IPS-18a (cell line): ENCODE measurements around the gene SNX8.
A peak's percentile ranks its signal among the peaks of the same experiment; 100 is the strongest.
"Not testable (repeated sequence)": the region's sequence is repeated elsewhere in the genome, so short reads cannot be mapped to it uniquely, and the experiment has no call there.

ENCODE experiments used
- H3K27ac ChIP-seq: one replicate; pipeline ENCODE4 v1.5.1; 2013; ENCODE audit warnings: low read length
- H3K27me3 ChIP-seq: one replicate; pipeline ENCODE4 v1.6.1; 2013; ENCODE audit warnings: mild to moderate bottlenecking, low read length; ENCODE audit not compliant: control insufficient read depth, insufficient read depth
- H3K36me3 ChIP-seq: one replicate; pipeline ENCODE4 v1.6.1; 2013; ENCODE audit warnings: low read depth, low read length; ENCODE audit not compliant: control insufficient read depth
- H3K4me1 ChIP-seq: one replicate; pipeline ENCODE4 v1.6.1; 2013; ENCODE audit warnings: low read depth, low read length; ENCODE audit not compliant: control insufficient read depth
- H3K4me3 ChIP-seq: one replicate; pipeline ENCODE4 v1.5.1; 2013; ENCODE audit warnings: low read length
- H3K9ac ChIP-seq: one replicate; pipeline ENCODE4 v1.6.1; 2013; ENCODE audit warnings: mild to moderate bottlenecking, low read length, moderate library complexity
- H3K9me3 ChIP-seq: one replicate; pipeline ENCODE4 v1.6.1; 2013; ENCODE audit warnings: low read depth, low read length; ENCODE audit not compliant: control insufficient read depth

The SNX8 gene

DNA sequence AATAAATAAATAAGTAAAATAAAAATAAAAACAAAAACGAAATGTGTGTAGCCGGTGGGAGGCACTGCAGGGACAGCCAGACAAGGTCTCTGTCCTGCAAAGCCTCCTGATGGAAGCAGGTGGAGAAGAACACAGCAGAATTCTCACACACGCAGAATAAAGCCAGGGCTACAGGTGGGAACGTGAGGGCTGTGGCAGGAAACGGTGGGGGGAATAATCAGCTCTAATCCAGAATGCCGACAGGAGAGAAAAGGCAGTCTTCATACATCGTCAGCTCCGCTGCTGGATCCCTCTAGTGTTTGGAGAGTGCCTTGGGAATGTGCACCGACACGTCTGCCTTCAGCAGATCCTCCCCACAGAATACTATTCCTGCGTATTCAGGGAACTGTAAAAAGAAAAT lies 6.8 kb upstream of the SNX8 start:
- H3K27me3 ChIP-seq = no peaks in the 10 kb centered on the region
- no peak overlapping the region for H3K9ac ChIP-seq
- H3K27ac ChIP-seq = no peak overlapping the region
- no peaks in the 10 kb centered on the region for H3K4me1 ChIP-seq
- no peaks in the 10 kb centered on the region for H3K9me3 ChIP-seq
- no peak overlapping the region for H3K4me3 ChIP-seq
- no peaks in the 10 kb centered on the region for H3K36me3 ChIP-seq

DNA sequence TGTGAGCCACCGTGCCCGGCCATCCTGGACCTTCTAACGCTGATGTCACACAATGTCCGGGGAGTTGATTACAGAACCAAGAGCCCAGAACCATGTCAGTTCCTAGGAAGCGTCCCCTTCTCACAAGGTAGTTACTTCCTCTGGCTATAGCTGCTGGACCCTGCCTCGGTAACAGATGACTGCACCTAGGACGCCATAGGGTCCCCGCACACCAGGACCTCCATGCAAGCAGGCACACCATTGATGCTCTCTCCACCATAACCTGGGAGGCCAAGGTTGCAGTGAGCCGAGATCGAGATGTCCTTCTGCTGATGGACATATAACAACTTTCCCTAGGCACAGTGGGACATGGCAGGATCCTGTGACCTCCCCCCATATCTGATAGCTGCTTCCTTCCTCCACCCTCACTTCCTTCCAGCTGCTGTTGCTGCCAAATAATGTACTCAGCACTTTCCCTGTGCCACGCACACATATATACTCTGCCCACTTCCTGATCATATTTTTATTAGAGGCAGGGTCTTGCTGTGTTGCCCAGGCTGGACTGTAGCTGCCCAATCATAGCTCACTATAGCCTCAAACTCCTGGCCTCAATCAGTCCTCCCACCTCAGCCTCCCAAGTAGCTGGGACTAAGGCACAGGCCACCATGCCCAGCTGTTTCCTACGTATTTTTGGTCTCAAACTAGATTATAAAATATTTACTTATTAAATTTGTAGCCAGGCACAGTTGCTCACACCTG lies 3.5 kb upstream of the SNX8 start:
- Histone ChIP-seq H3K4me1 (no peaks in the 10 kb centered on the region), H3K36me3 (no peaks in the 10 kb centered on the region), H3K27ac (no peak overlapping the region), H3K9ac (no peak overlapping the region), H3K27me3 (no peaks in the 10 kb centered on the region), H3K4me3 (no peak overlapping the region), H3K9me3 (no peaks in the 10 kb centered on the region)

DNA sequence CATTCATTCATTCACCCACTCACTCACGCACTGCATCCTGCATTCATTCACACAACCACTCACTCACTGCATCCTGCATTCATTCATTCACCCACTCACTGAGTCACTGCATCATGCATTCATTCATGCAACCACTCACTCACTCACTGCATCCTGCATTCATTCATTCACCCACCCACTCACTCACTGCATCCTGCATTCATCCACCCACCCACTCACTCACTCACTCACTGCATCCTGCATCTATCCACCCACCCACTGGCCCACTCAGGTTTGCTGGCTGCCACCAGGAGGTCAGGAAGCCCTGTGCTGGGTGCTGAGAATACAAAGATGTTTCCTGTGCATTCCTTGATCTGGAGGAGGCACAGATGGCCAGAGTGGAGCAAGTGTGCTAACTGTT lies 2.3 kb upstream of the SNX8 start:
- H3K4me1 ChIP-seq = no peaks in the 10 kb centered on the region
- H3K27me3 ChIP-seq = no peaks in the 10 kb centered on the region
- no peak overlapping the region for H3K4me3 ChIP-seq
- H3K9me3 ChIP-seq = no peaks in the 10 kb centered on the region
- no peak overlapping the region for H3K9ac ChIP-seq
- no peak overlapping the region for H3K27ac ChIP-seq
- no peaks in the 10 kb centered on the region for H3K36me3 ChIP-seq

DNA sequence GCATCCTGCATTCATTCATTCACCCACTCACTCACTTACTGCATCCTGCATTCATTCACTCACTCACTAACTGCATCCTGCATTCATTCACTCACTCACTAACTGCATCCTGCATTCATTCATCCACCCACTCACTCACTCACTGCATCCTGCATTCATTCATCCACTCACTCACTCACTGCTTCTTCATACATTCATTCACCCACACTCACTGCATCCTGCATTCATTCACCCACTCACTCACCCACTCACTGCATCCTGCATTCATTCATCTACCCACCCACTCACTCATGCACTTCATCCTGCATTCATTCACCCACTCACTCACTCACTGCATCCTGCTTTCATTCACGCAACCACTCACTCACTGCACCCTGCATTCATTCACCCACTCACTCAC lies 1.5 kb upstream of the SNX8 start:
- Histone ChIP-seq H3K9ac (no peak overlapping the region), H3K4me1 (no peaks in the 10 kb centered on the region), H3K27ac (no peak overlapping the region), H3K4me3 (no peak overlapping the region), H3K27me3 (no peaks in the 10 kb centered on the region), H3K9me3 (no peaks in the 10 kb centered on the region), H3K36me3 (no peaks in the 10 kb centered on the region)

DNA sequence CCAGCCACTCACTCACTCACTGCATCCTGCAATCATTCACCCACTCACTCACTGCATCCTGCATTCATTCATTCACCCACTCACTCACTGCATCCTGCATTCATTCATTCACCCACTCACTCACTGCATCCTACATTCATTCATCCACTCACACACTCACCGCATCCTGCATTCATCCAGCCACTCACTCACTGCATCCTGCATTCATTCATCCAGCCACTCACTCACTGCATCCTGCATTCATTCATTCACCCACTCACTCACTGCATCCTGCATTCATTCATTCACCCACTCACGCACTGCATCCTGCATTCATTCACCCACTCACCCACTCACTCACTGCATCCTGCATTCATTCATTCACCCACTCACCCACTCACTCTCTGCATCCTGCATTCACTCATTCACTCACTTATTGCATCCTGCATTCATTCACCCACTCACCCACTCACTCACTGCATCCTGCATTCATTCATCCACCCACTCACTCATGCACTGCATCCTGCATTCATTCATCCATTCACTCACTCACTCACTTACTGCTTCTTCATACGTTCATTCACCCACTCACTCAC lies 802 bp upstream of the SNX8 start:
- not testable (repeated sequence) for H3K27ac ChIP-seq, H3K4me1 ChIP-seq, H3K9ac ChIP-seq, H3K36me3 ChIP-seq, H3K9me3 ChIP-seq, H3K27me3 ChIP-seq
- H3K4me3 ChIP-seq = peak overlapping the region; percentile 23

DNA sequence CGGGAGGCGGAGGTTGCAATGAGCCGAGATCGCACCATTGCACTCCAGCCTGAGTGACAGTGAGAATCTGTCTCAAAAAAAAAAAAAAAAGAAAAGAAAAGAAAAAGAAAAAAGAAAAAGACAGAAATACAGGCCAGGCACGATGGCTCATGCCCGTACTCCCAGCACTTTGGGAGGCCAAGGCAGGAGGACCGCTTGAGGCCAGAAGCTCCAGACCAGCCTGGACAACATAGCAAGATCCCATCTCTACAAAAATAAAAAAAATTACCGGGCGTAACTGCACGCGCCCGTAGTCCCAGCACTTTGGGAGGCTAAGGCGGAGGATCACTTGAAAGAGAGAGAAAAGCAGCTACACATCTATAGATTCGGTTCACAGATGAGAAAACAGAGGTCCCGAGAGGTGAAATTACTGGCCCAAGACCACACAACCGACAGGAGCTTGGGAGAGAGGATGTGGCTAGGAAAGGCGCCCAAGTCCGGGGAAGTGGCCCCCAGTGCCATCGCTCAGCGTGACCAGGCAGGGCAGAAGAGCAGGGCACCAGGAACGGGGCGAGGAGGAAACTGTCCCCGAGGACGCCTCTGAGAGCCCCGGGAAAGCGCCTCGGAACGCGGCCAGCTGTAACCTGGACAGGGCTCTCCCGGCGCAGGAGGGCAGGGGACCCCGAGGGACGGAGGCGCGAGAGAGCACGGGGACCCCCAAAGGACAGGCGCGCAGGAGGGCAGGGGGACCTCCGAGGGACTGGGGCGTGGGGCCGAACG lies 612 bp downstream of the SNX8 start:
- peaks cover 8% of the 10 kb centered on the region for H3K4me1 ChIP-seq
- H3K4me3 ChIP-seq = peak overlapping the region; percentile 75
- no peaks in the 10 kb centered on the region for H3K9me3 ChIP-seq
- H3K36me3 ChIP-seq = no peaks in the 10 kb centered on the region
- H3K9ac ChIP-seq = peak overlapping the region; percentile 65
- no peak overlapping the region for H3K27ac ChIP-seq
- H3K27me3 ChIP-seq = no peaks in the 10 kb centered on the region

DNA sequence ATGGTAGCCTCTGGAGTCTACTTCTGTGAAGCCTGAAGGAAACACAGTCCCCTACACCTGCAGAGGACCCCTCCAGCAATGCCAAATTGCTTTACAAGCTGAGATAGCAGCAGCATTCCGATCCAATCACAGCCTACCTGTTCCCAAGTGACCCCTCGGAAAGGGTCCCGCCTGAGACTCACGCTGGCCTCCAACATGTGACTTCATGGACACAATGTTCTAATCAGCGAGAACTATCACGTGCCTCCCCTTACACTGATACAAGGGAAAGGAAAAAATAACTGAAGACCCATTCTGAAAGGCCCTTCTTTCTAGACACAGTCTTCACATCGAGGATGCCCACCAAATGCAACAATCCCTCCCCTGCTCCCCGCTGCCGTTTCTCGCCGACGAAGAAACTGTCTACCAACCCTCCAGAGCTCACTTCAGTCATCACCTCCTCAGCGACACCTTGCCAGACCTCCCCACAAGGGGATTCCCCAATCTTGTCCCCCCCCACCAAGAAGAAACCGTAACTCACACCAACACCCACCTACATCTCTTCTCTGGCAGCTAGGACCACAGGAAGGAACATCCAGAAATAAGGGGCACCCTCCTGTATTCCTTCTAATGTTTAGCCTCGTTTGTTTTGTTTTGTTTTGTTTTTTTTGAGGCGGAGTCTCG lies 1.8 kb downstream of the SNX8 start:
- H3K36me3 ChIP-seq = no peaks in the 10 kb centered on the region
- H3K4me1 ChIP-seq = peaks cover 8% of the 10 kb centered on the region
- no peak overlapping the region for H3K4me3 ChIP-seq
- H3K27me3 ChIP-seq = no peaks in the 10 kb centered on the region
- no peaks in the 10 kb centered on the region for H3K9me3 ChIP-seq
- H3K27ac ChIP-seq = no peak overlapping the region
- no peak overlapping the region for H3K9ac ChIP-seq

DNA sequence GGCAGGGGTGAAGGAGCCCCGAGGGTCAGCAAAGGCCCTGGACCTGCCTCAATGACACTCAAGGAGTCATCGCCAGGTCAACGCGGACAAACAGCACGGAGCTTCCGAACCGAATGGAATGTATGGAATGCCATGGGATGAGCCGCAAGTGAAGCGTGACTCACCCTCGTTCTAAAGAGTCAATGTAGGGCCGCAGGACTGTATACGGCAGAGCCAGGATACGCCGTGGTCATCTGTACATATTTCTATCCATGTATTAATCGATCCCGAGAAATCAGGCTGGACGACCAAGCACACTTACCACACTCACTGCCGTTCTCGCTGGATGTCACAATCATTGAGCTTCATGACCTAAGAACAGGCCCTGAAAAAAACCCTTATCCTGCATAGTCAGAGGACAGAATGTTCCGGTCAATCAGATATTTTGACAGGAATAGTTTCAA lies 4.3 kb downstream of the SNX8 start:
- Histone ChIP-seq H3K27me3 (no peaks in the 10 kb centered on the region), H3K4me3 (no peak overlapping the region), H3K27ac (peak overlapping the region; percentile 79)

DNA sequence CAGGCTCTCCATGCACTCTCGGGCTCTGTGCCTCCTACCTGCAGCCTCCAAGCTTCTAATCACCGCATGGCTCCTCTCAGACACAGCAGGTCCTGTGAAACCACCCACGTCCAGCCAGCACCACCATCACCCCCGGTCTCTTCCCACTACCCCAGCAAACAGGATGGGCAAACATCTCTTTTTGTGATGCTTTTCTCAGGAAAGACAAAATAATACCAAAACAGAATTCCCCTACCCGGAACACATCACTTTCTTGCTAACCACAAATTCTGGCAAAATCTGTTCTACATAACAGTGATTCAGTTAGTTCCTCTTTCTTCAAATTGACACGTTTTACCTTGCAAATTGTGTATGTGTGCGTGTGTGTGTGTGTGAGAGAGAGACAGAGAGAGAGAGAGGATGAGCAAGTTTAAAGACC lies 6.5 kb downstream of the SNX8 start:
- H3K9ac ChIP-seq = no peak overlapping the region
- no peaks in the 10 kb centered on the region for H3K36me3 ChIP-seq
- no peaks in the 10 kb centered on the region for H3K9me3 ChIP-seq
- H3K27me3 ChIP-seq = no peaks in the 10 kb centered on the region
- no peak overlapping the region for H3K4me3 ChIP-seq
- no peak overlapping the region for H3K27ac ChIP-seq
- peaks cover 8% of the 10 kb centered on the region for H3K4me1 ChIP-seq

More for the DNA sequence above, 4.3 kb downstream of the SNX8 start:
- no peaks in the 10 kb centered on the region for H3K36me3 ChIP-seq
- H3K9me3 ChIP-seq = no peaks in the 10 kb centered on the region
- peaks cover 8% of the 10 kb centered on the region for H3K4me1 ChIP-seq
- H3K9ac ChIP-seq = peak overlapping the region; percentile 12

DNA sequence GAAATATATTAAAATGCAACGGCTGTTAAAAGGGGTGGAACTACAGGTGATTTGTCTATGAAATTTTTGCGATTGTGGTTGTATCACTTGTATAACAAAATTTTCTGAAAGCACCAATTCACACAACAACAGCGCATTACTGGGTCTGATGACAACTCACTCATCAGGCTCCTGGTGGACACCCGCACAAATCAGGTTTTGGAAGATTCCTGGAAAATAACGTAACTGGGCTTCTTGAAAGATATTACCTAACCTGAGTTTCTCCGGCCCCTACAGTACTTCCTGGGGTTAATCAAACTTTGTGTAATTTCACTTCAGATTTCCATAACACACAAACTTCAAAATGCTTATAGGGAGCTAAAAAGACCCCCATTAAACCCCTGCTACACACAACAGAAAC lies 7.6 kb downstream of the SNX8 start:
- Histone ChIP-seq H3K9ac (no peak overlapping the region), H3K4me3 (no peak overlapping the region), H3K27me3 (no peaks in the 10 kb centered on the region), H3K36me3 (no peaks in the 10 kb centered on the region), H3K9me3 (no peaks in the 10 kb centered on the region), H3K27ac (no peak overlapping the region), H3K4me1 (peaks cover 10% of the 10 kb centered on the region)

DNA sequence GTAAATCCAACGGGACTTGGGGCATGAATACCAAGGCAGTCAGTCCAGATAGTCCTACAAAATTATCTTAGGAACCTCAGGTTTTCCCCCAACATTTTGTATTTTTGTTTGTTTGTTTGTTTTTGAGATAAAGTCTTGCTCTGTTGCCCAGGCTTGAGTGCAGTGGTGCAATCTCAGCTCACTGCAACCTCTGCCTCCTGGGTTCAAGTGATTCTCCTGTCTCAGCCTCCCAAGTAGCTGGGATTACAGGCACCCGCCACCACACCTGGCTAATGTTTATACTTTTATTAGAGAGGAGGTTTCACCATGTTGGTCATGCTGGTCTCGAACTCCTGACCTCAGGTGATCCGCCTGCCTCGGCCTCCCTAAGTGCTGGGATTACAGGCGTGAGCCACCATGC lies 9.0 kb downstream of the SNX8 start:
- H3K27ac ChIP-seq, H3K36me3 ChIP-seq, H3K27me3 ChIP-seq, H3K4me3 ChIP-seq, H3K9ac ChIP-seq, H3K9me3 ChIP-seq: not testable (repeated sequence)
- H3K4me1 ChIP-seq = peaks cover 21% of the 10 kb centered on the region
